Natural killer cell (primary cell): ENCODE data around the gene GLI3. TPM values are rescaled to one million over a fixed set of nuclear protein-coding genes. Genes with fewer than 3 reads are reported as not detected.

Source experiments
- ATAC-seq, 3 donors: fragments of 150-1000 bp in 2 of 3; fragments of 200-7000 bp in 1 of 3; cut with Tn5 transposase; 1 replicate in 1 of 3; 2 replicates in 2 of 3; pipeline ENCODE4 v1.10.0; 2021; ENCODE audit warnings: mild to moderate bottlenecking in 2 of 3, moderate library complexity in 2 of 3
- DNase-seq, 2 donors: peaks; one replicate each; pipeline versions ENCODE4 v3.0.0 to v3.0.0-alpha.2; 2013 to 2021; ENCODE audit warnings: mixed read lengths in 1 of 2
- H3K27ac ChIP-seq: one replicate; pipeline ENCODE4 v1.5.1; 2013; ENCODE audit warnings: mild to moderate bottlenecking, low read length
- H3K27me3 ChIP-seq: one replicate; pipeline ENCODE4 v1.6.1; 2013; ENCODE audit warnings: low read length; ENCODE audit not compliant: control insufficient read depth, insufficient read depth
- H3K36me3 ChIP-seq: one replicate; pipeline ENCODE4 v1.6.1; 2013; ENCODE audit warnings: low read length; ENCODE audit not compliant: control insufficient read depth, insufficient read depth
- H3K4me1 ChIP-seq: one replicate; pipeline ENCODE4 v1.6.1; 2013; ENCODE audit warnings: low read length; ENCODE audit not compliant: control insufficient read depth, insufficient read depth
- H3K4me3 ChIP-seq: one replicate; pipeline ENCODE4 v1.5.1; 2013; ENCODE audit warnings: low read length
- H3K9me3 ChIP-seq: one replicate; pipeline ENCODE4 v1.6.1; 2013; ENCODE audit warnings: low read length; ENCODE audit not compliant: control insufficient read depth, insufficient read depth
- H3K27ac Mint-ChIP-seq, 2 donors: one replicate each; pipeline ENCODE4 v1.8.0; 2022; ENCODE audit warnings: mild to moderate bottlenecking in 2 of 2, mixed read lengths in 2 of 2, moderate library complexity in 1 of 2
- H3K27me3 Mint-ChIP-seq, 2 donors: one replicate each; pipeline ENCODE4 v1.8.0; 2022; ENCODE audit warnings: low read depth in 2 of 2, mixed read lengths in 2 of 2
- H3K36me3 Mint-ChIP-seq: one replicate; pipeline ENCODE4 v1.8.0; 2022; ENCODE audit warnings: mixed read lengths
- H3K4me1 Mint-ChIP-seq, 2 donors: one replicate each; pipeline ENCODE4 v1.8.0; 2022; ENCODE audit warnings: mixed read lengths in 2 of 2
- H3K4me3 Mint-ChIP-seq: one replicate; pipeline ENCODE4 v1.8.0; 2022; ENCODE audit warnings: mild to moderate bottlenecking, moderate library complexity, mixed read lengths
- H3K9me3 Mint-ChIP-seq, 2 donors: one replicate each; pipeline ENCODE4 v1.8.0; 2022; ENCODE audit warnings: mixed read lengths in 2 of 2
- WGBS: methylation state at CpG from one replicate; pipeline ENCODE4 v1.1.7; 2013; ENCODE audit warnings: missing lambda C conversion rate; ENCODE audit not compliant: insufficient coverage; 5-methylcytosine and 5-hydroxymethylcytosine counted together
- intact Hi-C: fragments of 100-400 bp; cut with micrococcal nuclease; formaldehyde crosslinking; loops from one replicate; pipeline ENCODE4 v1.14.2; 2022
- total RNA-seq, 4 donors: library from RNA; stranded (reverse); fragments of 120-200 nt in 1 of 4; gene quantifications; one replicate each; pipeline versions ENCODE4 v1.2.3 to v1.2.4, GENCODE V29; 2013 to 2022
- TF ChIP-seq, protein P1 (sequence below): fragments of 200-600 bp; IDR thresholded peaks from one replicate; pipeline ENCODE4 v1.8.0; 2022; ENCODE audit warnings: antibody characterized with exemption

The GLI3 gene
- total RNA-seq, 3 donors from 2014 or later (not counting 1 experiment from before 2014, with no cell fraction given) = 2.9 to 4.7 (median 3.1) TPM

DNA sequence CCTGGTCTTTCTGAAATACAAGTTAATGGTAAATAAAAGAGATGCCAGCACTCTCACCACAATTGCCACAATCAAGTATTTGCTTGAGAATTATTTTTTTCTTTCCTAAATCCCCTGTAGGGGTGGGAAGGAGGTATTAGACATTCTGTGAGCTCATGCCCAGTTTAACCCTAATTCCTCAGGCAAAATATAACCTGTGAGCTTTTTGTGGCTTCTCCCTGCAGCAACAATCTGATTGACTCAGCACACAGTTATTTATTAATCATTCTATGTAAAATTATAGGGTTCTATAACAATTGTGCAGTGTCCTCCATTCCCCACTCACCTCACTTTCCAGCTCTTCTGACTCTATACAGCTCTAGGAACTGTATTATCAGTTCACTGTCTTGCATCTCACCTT is 66.3 kb downstream of the GLI3 start:
- DNase-seq (no peak), ATAC-seq (no peak)
- no peaks in the 10 kb centered on the region for H3K9me3 ChIP-seq
- H3K27ac ChIP-seq = no peak overlapping the region
- Mint-ChIP-seq H3K27me3 (no peaks in the 10 kb centered on the region), H3K9me3 (no peaks in the 10 kb centered on the region), H3K4me3 (no peak overlapping the region), H3K36me3 (no peaks in the 10 kb centered on the region), H3K4me1 (no peaks in the 10 kb centered on the region), H3K27ac (no peak overlapping the region)
- H3K4me3 ChIP-seq = no peak overlapping the region
- H3K27me3 ChIP-seq = no peaks in the 10 kb centered on the region
- TF ChIP-seq, protein P1, sequence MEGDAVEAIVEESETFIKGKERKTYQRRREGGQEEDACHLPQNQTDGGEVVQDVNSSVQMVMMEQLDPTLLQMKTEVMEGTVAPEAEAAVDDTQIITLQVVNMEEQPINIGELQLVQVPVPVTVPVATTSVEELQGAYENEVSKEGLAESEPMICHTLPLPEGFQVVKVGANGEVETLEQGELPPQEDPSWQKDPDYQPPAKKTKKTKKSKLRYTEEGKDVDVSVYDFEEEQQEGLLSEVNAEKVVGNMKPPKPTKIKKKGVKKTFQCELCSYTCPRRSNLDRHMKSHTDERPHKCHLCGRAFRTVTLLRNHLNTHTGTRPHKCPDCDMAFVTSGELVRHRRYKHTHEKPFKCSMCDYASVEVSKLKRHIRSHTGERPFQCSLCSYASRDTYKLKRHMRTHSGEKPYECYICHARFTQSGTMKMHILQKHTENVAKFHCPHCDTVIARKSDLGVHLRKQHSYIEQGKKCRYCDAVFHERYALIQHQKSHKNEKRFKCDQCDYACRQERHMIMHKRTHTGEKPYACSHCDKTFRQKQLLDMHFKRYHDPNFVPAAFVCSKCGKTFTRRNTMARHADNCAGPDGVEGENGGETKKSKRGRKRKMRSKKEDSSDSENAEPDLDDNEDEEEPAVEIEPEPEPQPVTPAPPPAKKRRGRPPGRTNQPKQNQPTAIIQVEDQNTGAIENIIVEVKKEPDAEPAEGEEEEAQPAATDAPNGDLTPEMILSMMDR = no peak
- intact Hi-C loops = no loop called here
- H3K4me1 ChIP-seq = no peaks in the 10 kb centered on the region
- no peaks in the 10 kb centered on the region for H3K36me3 ChIP-seq

GRCh38 chr7:42168512-42168911 is 68.5 kb downstream of the GLI3 start:
- 90% methylated on average over 8 of the region's 8 CpGs for WGBS
- Mint-ChIP-seq H3K4me3 (no peak overlapping the region), H3K9me3 (no peaks in the 10 kb centered on the region), H3K27ac (no peak overlapping the region), H3K36me3 (no peaks in the 10 kb centered on the region), H3K27me3 (no peaks in the 10 kb centered on the region), H3K4me1 (no peaks in the 10 kb centered on the region)
- ATAC-seq (no peak), DNase-seq (no peak)
- Histone ChIP-seq H3K9me3 (no peaks in the 10 kb centered on the region), H3K36me3 (no peaks in the 10 kb centered on the region), H3K4me1 (no peaks in the 10 kb centered on the region), H3K4me3 (no peak overlapping the region), H3K27me3 (no peaks in the 10 kb centered on the region), H3K27ac (no peak overlapping the region)
- intact Hi-C loops = loop anchor here (5.0 kb wide), 1 partner anchor 156 kb away; no protein-coding TSS in a partner anchor
- TF ChIP-seq, protein P1 = no peak

DNA sequence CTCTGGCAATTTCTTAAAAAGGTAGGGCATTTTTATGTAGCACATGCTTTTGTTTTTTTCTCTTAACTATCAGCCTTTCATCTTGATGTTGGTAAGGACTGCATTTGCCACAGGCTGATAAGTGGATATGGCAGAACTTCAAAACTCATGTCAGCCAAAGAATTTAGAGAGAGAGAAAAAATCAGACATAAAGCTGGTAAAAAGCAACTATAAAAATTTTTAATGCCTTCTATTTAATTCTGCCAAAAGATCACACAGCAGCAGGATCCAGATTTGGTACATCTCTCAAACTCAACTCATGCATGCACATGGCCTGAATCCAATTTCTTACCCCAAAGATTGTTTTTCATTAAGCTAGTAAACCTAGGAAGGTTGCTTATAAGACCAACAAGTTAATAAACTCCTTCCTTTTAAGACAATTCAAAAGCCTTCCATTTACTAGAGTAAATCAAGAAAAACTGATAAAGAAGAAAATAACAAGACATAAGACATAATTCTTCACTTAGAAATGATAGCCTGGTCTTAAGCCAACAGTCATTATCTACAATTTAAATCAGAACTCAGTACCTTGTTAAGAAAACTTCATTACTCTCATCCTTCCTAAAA is 69.3 kb downstream of the GLI3 start:
- Mint-ChIP-seq H3K4me1 (no peaks in the 10 kb centered on the region), H3K4me3 (no peak overlapping the region), H3K9me3 (no peaks in the 10 kb centered on the region), H3K27me3 (no peaks in the 10 kb centered on the region), H3K36me3 (no peaks in the 10 kb centered on the region), H3K27ac (no peak overlapping the region)
- H3K27me3 ChIP-seq = no peaks in the 10 kb centered on the region
- intact Hi-C loops = loop anchor here (5.0 kb wide), 1 partner anchor 155 kb away; no protein-coding TSS in a partner anchor
- H3K27ac ChIP-seq = no peak overlapping the region
- H3K4me3 ChIP-seq = no peak overlapping the region
- DNase-seq = no peak
- H3K9me3 ChIP-seq = no peaks in the 10 kb centered on the region
- TF ChIP-seq, protein P1 = no peak
- H3K36me3 ChIP-seq = no peaks in the 10 kb centered on the region
- no peaks in the 10 kb centered on the region for H3K4me1 ChIP-seq
- ATAC-seq = no peak

DNA sequence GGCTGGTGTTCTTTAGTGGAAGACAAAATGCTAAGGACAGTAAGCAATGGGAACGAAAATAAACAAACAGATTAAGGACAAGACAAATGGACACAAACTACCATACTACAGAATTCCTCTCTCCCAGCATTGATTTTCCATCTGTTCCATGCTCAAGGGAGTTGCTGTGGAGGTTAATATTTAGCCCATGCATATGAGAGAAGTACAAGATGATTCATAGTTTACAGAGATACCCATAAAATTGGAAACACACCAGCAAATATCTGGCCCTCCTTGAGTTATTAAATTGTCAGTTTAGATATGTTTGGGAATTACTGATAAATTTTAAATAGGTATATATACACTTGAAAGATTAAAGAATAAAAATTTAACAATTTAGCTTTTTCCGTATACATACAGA is 69.8 kb downstream of the GLI3 start:
- intact Hi-C loops = loop anchor here (5.0 kb wide), 1 partner anchor 155 kb away; no protein-coding TSS in a partner anchor
- H3K4me3 ChIP-seq = no peak overlapping the region
- H3K36me3 ChIP-seq = no peaks in the 10 kb centered on the region

More for the DNA sequence above, 69.8 kb downstream of the GLI3 start:
- Histone ChIP-seq H3K27me3 (no peaks in the 10 kb centered on the region), H3K4me1 (no peaks in the 10 kb centered on the region), H3K27ac (no peak overlapping the region), H3K9me3 (no peaks in the 10 kb centered on the region)
- DNase-seq = no peak
- no peaks in the 10 kb centered on the region for H3K4me1 Mint-ChIP-seq
- H3K27ac Mint-ChIP-seq = no peak overlapping the region
- H3K4me3 Mint-ChIP-seq = no peak overlapping the region
- no CpG with 5 or more reads among the region's 2 CpGs for WGBS
- H3K36me3 Mint-ChIP-seq = no peaks in the 10 kb centered on the region
- H3K27me3 Mint-ChIP-seq = no peaks in the 10 kb centered on the region
- ATAC-seq = no peak
- no peaks in the 10 kb centered on the region for H3K9me3 Mint-ChIP-seq
- TF ChIP-seq, protein P1 = no peak
